Thymus (tissue), 11 donors: ENCODE measurements around the gene CEMP1. TPM values are rescaled to one million over a fixed set of nuclear protein-coding genes. Genes with fewer than 3 reads are reported as not detected.
A peak's percentile ranks its signal among the peaks of the same experiment; 100 is the strongest.

ENCODE experiments used
- DNase-seq, 9 donors: peaks; one replicate each; pipeline ENCODE4 v3.0.0-alpha.2; 2013; ENCODE audit warnings: low spot score in 9 of 9, low read depth in 6 of 9, missing footprints in 1 of 9
- H3K27ac ChIP-seq, 2 donors: one replicate each; pipeline ENCODE4 v1.5.1; 2013; ENCODE audit warnings: control low read depth in 1 of 2, low read depth in 1 of 2, low read length in 1 of 2, mild to moderate bottlenecking in 1 of 2, moderate library complexity in 1 of 2
- H3K27me3 ChIP-seq, 2 donors: one replicate each; pipeline ENCODE4 v1.5.1; 2013; ENCODE audit warnings: low read length in 1 of 2; ENCODE audit not compliant: control insufficient read depth in 2 of 2, insufficient read depth in 1 of 2
- H3K36me3 ChIP-seq, 2 donors: one replicate each; pipeline ENCODE4 v1.5.1; 2013; ENCODE audit warnings: low read length in 1 of 2, mild to moderate bottlenecking in 1 of 2, moderate library complexity in 1 of 2; ENCODE audit not compliant: control insufficient read depth in 2 of 2, insufficient read depth in 2 of 2
- H3K4me1 ChIP-seq, 2 donors: one replicate each; pipeline ENCODE4 v1.5.1; 2013; ENCODE audit warnings: low read length in 2 of 2; ENCODE audit not compliant: control insufficient read depth in 2 of 2, insufficient read depth in 2 of 2
- H3K4me3 ChIP-seq, 2 donors: one replicate each; pipeline ENCODE4 v1.5.1; 2013; ENCODE audit warnings: low read length in 2 of 2, control low read depth in 1 of 2, mild to moderate bottlenecking in 1 of 2
- H3K9me3 ChIP-seq, 2 donors: one replicate each; pipeline ENCODE4 v1.5.1; 2013; ENCODE audit warnings: low read length in 1 of 2, mild to moderate bottlenecking in 1 of 2; ENCODE audit not compliant: control insufficient read depth in 2 of 2, insufficient read depth in 1 of 2
- WGBS: extraction: QIAGEN DNeasy Blood & Tissue Kit; methylation state at CpG from one replicate; pipeline ENCODE4 v1.1.7; 2013; 5-methylcytosine and 5-hydroxymethylcytosine counted together
- polyA plus RNA-seq: library from polyadenylated mRNA; stranded (reverse); fragments of 200-250 nt; gene quantifications from one replicate; pipeline ENCODE4 v1.2.3, GENCODE V29; 2013
- total RNA-seq: library from RNA; stranded (reverse); fragments of 120-200 nt; gene quantifications from one replicate; pipeline ENCODE4 v1.2.4, GENCODE V29; 2013
- donor health status: healthy.

Gene CEMP1
- total and polyA plus RNA-seq, 2 donors, result 0.47 to 1.2 TPM

GRCh38 chr16:2493605-2494004 is 37.6 kb downstream of the CEMP1 start:
- Histone ChIP-seq H3K9me3 (no peaks in the 10 kb centered on the region), H3K4me3 (no peak overlapping the region), H3K36me3 (peaks cover 3 to 10% of the 10 kb centered on the region in 2 donors), H3K27me3 (no peaks in the 10 kb centered on the region), H3K4me1 (no peaks in the 10 kb centered on the region), H3K27ac (no peak overlapping the region)
- WGBS, result 97% methylated on average over 6 of the region's 6 CpGs
- DNase-seq, result no peak

GRCh38 chr16:2492292-2492691 is 38.9 kb downstream of the CEMP1 start:
- WGBS, result 98% methylated on average over 13 of the region's 13 CpGs
- Histone ChIP-seq H3K9me3 (no peaks in the 10 kb centered on the region), H3K36me3 (peaks cover 3 to 6% of the 10 kb centered on the region in 2 donors), H3K27me3 (peaks cover 0 to 5% of the 10 kb centered on the region in 2 donors), H3K4me3 (no peak overlapping the region), H3K4me1 (peaks cover 6 to 10% of the 10 kb centered on the region in 2 donors), H3K27ac (no peak overlapping the region)
- no peak for DNase-seq

GRCh38 chr16:2490190-2491105 is 40.8 kb downstream of the CEMP1 start:
- H3K4me3 ChIP-seq, result no peak overlapping the region
- WGBS, result 95% methylated on average over 23 of the region's 23 CpGs
- H3K27me3 ChIP-seq, result peaks cover 0 to 5% of the 10 kb centered on the region in 2 donors
- H3K4me1 ChIP-seq, result peaks cover 6 to 18% of the 10 kb centered on the region in 2 donors
- no peaks in the 10 kb centered on the region for H3K9me3 ChIP-seq
- no peak for DNase-seq
- H3K36me3 ChIP-seq, result no peaks in the 10 kb centered on the region
- H3K27ac ChIP-seq, result no peak overlapping the region

- DNase-seq, result no peak
- WGBS, result 97% methylated on average over 16 of the region's 16 CpGs
- no peak overlapping the region for H3K4me3 ChIP-seq
- H3K27ac ChIP-seq, result no peak overlapping the region
- peaks cover 6 to 18% of the 10 kb centered on the region in 2 donors for H3K4me1 ChIP-seq
- H3K9me3 ChIP-seq, result no peaks in the 10 kb centered on the region
- H3K36me3 ChIP-seq, result no peaks in the 10 kb centered on the region
- peaks cover 0 to 5% of the 10 kb centered on the region in 2 donors for H3K27me3 ChIP-seq
Measured at GRCh38 chr16:2489581-2489980, 41.6 kb downstream of the CEMP1 start.

- Histone ChIP-seq H3K4me1 (peaks cover 6 to 23% of the 10 kb centered on the region in 2 donors), H3K27ac (no peak overlapping the region), H3K9me3 (no peaks in the 10 kb centered on the region), H3K4me3 (no peak overlapping the region), H3K36me3 (no peaks in the 10 kb centered on the region), H3K27me3 (peaks cover 0 to 5% of the 10 kb centered on the region in 2 donors)
- DNase-seq, result peak in 1 of 9 donors; percentile 22
- WGBS, result 29% methylated on average over 15 of the region's 15 CpGs
Measured at GRCh38 chr16:2487903-2488531, 43.2 kb downstream of the CEMP1 start.

- H3K9me3 ChIP-seq, result no peaks in the 10 kb centered on the region
- 53% methylated on average over 8 of the region's 8 CpGs for WGBS
- no peak overlapping the region for H3K27ac ChIP-seq
- H3K36me3 ChIP-seq, result no peaks in the 10 kb centered on the region
- no peak overlapping the region for H3K4me3 ChIP-seq
- no peak for DNase-seq
- H3K27me3 ChIP-seq, result peaks cover 0 to 5% of the 10 kb centered on the region in 2 donors
- H3K4me1 ChIP-seq, result peaks cover 6 to 26% of the 10 kb centered on the region in 2 donors
Measured at GRCh38 chr16:2487517-2487842, 43.7 kb downstream of the CEMP1 start.

GRCh38 chr16:2486645-2487516 is 44.3 kb downstream of the CEMP1 start:
- no peaks in the 10 kb centered on the region for H3K36me3 ChIP-seq
- H3K9me3 ChIP-seq, result no peaks in the 10 kb centered on the region
- WGBS, result 37% methylated on average over 29 of the region's 29 CpGs
- H3K4me1 ChIP-seq, result peaks cover 6 to 28% of the 10 kb centered on the region in 2 donors
- peaks cover 0 to 5% of the 10 kb centered on the region in 2 donors for H3K27me3 ChIP-seq
- no peak overlapping the region for H3K27ac ChIP-seq
- no peak overlapping the region for H3K4me3 ChIP-seq
- DNase-seq, result peak in 6 of 9 donors; percentile 44 to 84 (median 65)

- 92% methylated on average over 33 of the region's 33 CpGs for WGBS
- DNase-seq, result no peak
- no peaks in the 10 kb centered on the region for H3K9me3 ChIP-seq
- no peak overlapping the region for H3K27ac ChIP-seq
- H3K36me3 ChIP-seq, result no peaks in the 10 kb centered on the region
- no peak overlapping the region for H3K4me3 ChIP-seq
- peaks cover 0 to 5% of the 10 kb centered on the region in 2 donors for H3K27me3 ChIP-seq
- H3K4me1 ChIP-seq, result peaks cover 6 to 28% of the 10 kb centered on the region in 2 donors
Measured at GRCh38 chr16:2485811-2486507, 45.2 kb downstream of the CEMP1 start.
